Renal cortical epithelial cell (primary cell): ENCODE data around the gene BEST1. TPM values are rescaled to one million over a fixed set of nuclear protein-coding genes. Genes with fewer than 3 reads are reported as not detected.

Experiments used
- total RNA-seq: library from RNA; depleted of rRNA; stranded (reverse); fragments of >200 nt; gene quantifications from 2 replicates; pipeline ENCODE4 v1.2.3, GENCODE V29; 2014

Gene BEST1
- total RNA-seq, 1 donor from 2014 or later, result 1.1 TPM

Other genes starting within 250 kb of the BEST1 start
- gene MYRF, start 197.7 kb upstream of the BEST1 start, total RNA-seq, result 4.2 and 20.0 TPM in 2 replicates
- gene TMEM258, start 157.8 kb upstream of the BEST1 start, total RNA-seq, result 18.3 and 38.9 TPM in 2 replicates
- gene FEN1, start 157.4 kb upstream of the BEST1 start, total RNA-seq, result 12.1 and 35.6 TPM in 2 replicates
- 35.8 and 84.6 TPM in 2 replicates for gene FADS1, start 133.3 kb upstream of the BEST1 start, total RNA-seq
- gene FADS2, start 122.1 kb upstream of the BEST1 start, total RNA-seq, result 37.7 and 199 TPM in 2 replicates
- gene FADS3, start 58.8 kb upstream of the BEST1 start, total RNA-seq, result 181 and 200 TPM in 2 replicates
- 0.35 and 0.75 TPM in 2 replicates for gene RAB3IL1, start 32.8 kb upstream of the BEST1 start, total RNA-seq
- 821 and 5,018 TPM in 2 replicates for gene FTH1, start 17.3 kb downstream of the BEST1 start, total RNA-seq
- gene INCENP, start 173.7 kb downstream of the BEST1 start, total RNA-seq, result 10.9 and 13.0 TPM in 2 replicates
- not detected in 2 replicates for gene SCGB1D1, start 239.9 kb downstream of the BEST1 start, total RNA-seq